ENCODE data around the gene TEX2. TPM values are rescaled to one million over a fixed set of nuclear protein-coding genes. Genes with fewer than 3 reads are reported as not detected.

Gene TEX2
- polyA plus RNA-seq, 1 of the 3 experiments (the other 2 are of a cell fraction) = 24.0 TPM

DNA sequence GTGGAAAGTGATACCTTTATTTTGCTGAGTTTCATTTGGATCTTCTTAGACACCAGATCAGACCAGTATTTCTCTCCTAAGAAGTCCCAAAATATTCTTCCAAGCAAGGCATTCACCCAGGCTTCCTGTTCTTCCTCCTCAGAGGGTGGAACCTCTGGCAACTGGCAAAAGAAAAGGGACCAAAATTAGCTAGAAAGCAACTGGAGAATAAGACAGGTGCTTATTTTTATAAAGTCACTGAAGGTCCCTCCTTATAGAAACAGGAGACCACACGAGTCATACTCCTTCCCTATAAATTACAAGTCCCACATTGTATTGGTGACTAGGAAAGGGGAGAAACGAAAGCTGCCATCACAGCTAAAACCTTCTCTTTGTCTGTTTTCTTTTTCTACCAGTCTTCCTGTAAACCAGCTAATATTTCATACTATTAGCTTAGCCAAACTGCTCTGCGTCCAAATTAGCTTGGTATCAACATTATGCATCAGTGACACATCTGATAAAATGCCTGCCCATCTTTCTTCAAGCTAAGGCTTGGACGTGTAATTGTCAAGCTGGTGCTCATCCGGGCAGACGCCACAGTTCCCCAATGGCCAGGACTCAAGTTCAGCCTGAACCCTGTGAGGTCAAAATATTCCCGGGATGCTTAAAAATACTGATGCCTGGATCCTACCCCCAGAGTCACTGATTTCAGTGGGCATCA, 85.6 kb downstream of the TEX2 start:
- DNase-seq = no peak
- peaks cover 6 to 45% of the 10 kb centered on the region in 2 experiments for H3K36me3 ChIP-seq (replicated peaks in 1 of 2; ENCODE audit: control insufficient read depth in 1 of 2, insufficient read depth in 2 of 2, low read length in 1 of 2)
- H3K4me1 ChIP-seq (ENCODE audit: control insufficient read depth in 1 of 2, insufficient read depth in 2 of 2, low read depth in 1 of 2, low read length in 1 of 2) = peaks cover 16 to 42% of the 10 kb centered on the region in 2 experiments; a peak in 3 of 4 replicates
- H3K27me3 ChIP-seq (ENCODE audit: insufficient read depth) = no peaks in the 10 kb centered on the region
- no peaks in the 10 kb centered on the region for H3K79me2 ChIP-seq (ENCODE audit: insufficient read depth)
- peak overlapping the region; percentile 12; the same call in 1 of the 2 replicates for H3K9ac ChIP-seq
- TF ChIP-seq TCF12 (IDR thresholded peaks at IDR 0.05) (0 out of 2 replicates have a peak, but pooled peaks have one; percentile 18), CTCF (IDR thresholded peaks at IDR 0.05) (no peak), EP300 (IDR thresholded peaks at IDR 0.05; ENCODE audit: borderline replicate concordance in 1 of 2, low read depth in 1 of 2, low read length in 1 of 2) (peak in 1 of 2 experiments; percentile 83; a peak in 2 of 4 replicates), RFX5 (IDR thresholded peaks at IDR 0.05; ENCODE audit: low read length) (no peak), FOXJ3 (CRISPR knock-in tag; IDR thresholded peaks at IDR 0.05) (0 out of 2 replicates have a peak, but pooled peaks have one; percentile 38), GATA2 (CRISPR knock-in tag; IDR thresholded peaks at IDR 0.05) (peak; percentile 91), RAD21 (IDR thresholded peaks at IDR 0.05; ENCODE audit: low read length) (peak; percentile 24), RCOR1 (IDR thresholded peaks at IDR 0.05; ENCODE audit: low read length) (peak; percentile 81), FOSL2 (IDR thresholded peaks at IDR 0.05; ENCODE audit: borderline replicate concordance, low read depth) (no peak)
- TF ChIP-seq, protein P1, sequence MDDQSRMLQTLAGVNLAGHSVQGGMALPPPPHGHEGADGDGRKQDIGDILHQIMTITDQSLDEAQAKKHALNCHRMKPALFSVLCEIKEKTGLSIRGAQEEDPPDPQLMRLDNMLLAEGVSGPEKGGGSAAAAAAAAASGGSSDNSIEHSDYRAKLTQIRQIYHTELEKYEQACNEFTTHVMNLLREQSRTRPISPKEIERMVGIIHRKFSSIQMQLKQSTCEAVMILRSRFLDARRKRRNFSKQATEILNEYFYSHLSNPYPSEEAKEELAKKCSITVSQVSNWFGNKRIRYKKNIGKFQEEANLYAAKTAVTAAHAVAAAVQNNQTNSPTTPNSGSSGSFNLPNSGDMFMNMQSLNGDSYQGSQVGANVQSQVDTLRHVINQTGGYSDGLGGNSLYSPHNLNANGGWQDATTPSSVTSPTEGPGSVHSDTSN (IDR thresholded peaks at IDR 0.05) = peak; percentile 63
- no peaks in the 10 kb centered on the region for H3K9me3 ChIP-seq
- ChIA-PET POLR2A (interaction anchor here (1.0 to 5.6 kb wide), 9 partner anchors 11 to 76 kb away, joined by 3 to 99 read pairs (median 4); no protein-coding TSS in a partner anchor), CTCF (interaction anchor here (0.7 to 3.5 kb wide), 19 partner anchors 10 to 265 kb away, joined by 3 to 20 read pairs (median 5); no protein-coding TSS in a partner anchor)
- peaks cover 4% of the 10 kb centered on the region for H3F3A ChIP-seq (replicated peaks; ENCODE audit: insufficient read depth)
- 33% methylated on average over 7 of the region's 7 CpGs for WGBS (ENCODE audit: low lambda C conversion rate)
- H3K9me2 ChIP-seq = no peaks in the 10 kb centered on the region
- H3K4me2 ChIP-seq = peak overlapping the region; percentile 64
- H3K4me3 ChIP-seq (ENCODE audit: low read depth in 2 of 2, low read length in 1 of 2) = no peak overlapping the region; a peak in 1 of 4 replicates
- H2AFZ ChIP-seq (ENCODE audit: low read depth) = peak overlapping the region; percentile 47; the same call in 1 of the 2 replicates
- no peaks in the 10 kb centered on the region for H4K20me1 ChIP-seq (ENCODE audit: insufficient read depth)
- peak overlapping the region; percentile 68 to 100 for H3K27ac ChIP-seq (ENCODE audit: low read depth in 2 of 2, low read length in 1 of 2)

DNA sequence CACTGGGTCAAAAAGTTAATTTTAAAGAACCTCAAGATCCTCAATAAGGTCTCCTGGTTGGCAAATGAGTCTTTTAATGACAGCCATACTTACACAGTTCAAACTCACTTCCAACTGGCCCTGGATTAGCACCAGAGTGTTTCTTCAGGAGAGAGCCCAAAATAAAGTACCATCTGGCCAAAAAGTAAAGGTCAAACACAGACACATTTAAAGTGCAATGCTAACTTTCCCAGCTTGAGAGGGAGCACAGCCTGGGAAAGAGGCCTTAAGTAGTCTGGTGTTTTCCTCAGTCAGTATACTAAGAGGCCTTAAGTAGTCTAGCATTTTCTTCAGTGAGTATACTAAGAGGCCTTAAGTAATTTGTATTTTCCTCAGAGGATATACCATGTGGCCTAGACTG, 86.5 kb downstream of the TEX2 start:
- H3K4me3 ChIP-seq (ENCODE audit: low read depth in 2 of 2, low read length in 1 of 2) = no peak overlapping the region
- CTCF ChIA-PET = interaction anchor here (1.1 to 3.5 kb wide), 9 partner anchors 9 to 264 kb away, joined by 3 to 20 read pairs (median 6); no protein-coding TSS in a partner anchor
- no peak for TF ChIP-seq IRF3 (IDR thresholded peaks at IDR 0.05; ENCODE audit: low read depth, low read length)
- TF ChIP-seq MAX (IDR thresholded peaks at IDR 0.05; ENCODE audit: low read depth) = no peak
- TF ChIP-seq NRF1 (IDR thresholded peaks at IDR 0.05; ENCODE audit: low read depth, low read length) = no peak
- no peak for TF ChIP-seq TEAD4 (IDR thresholded peaks at IDR 0.05; ENCODE audit: borderline replicate concordance, insufficient read depth)
- TF ChIP-seq SMC3 (IDR thresholded peaks at IDR 0.05; ENCODE audit: low read depth, low read length) = no peak
- no peak overlapping the region for H2AFZ ChIP-seq (ENCODE audit: low read depth)
- POLR2A ChIA-PET = interaction anchor here (5.6 kb wide), 1 partner anchor 29 kb away, joined by 99 read pairs; no protein-coding TSS in a partner anchor
- no peaks in the 10 kb centered on the region for H3K79me2 ChIP-seq (ENCODE audit: insufficient read depth)
- peaks cover 16 to 42% of the 10 kb centered on the region in 2 experiments; a peak in 3 of 4 replicates for H3K4me1 ChIP-seq (ENCODE audit: control insufficient read depth in 1 of 2, insufficient read depth in 2 of 2, low read depth in 1 of 2, low read length in 1 of 2)
- DNase-seq = no peak
- no peak overlapping the region for H3K9ac ChIP-seq
- H3K36me3 ChIP-seq (replicated peaks in 1 of 2; ENCODE audit: control insufficient read depth in 1 of 2, insufficient read depth in 2 of 2, low read length in 1 of 2) = peaks cover 6 to 45% of the 10 kb centered on the region in 2 experiments
- H3K9me2 ChIP-seq = no peaks in the 10 kb centered on the region
- peaks cover 4% of the 10 kb centered on the region for H3F3A ChIP-seq (replicated peaks; ENCODE audit: insufficient read depth)
- no peaks in the 10 kb centered on the region for H3K27me3 ChIP-seq (ENCODE audit: insufficient read depth)
- peak overlapping the region; percentile 68 to 100; a peak in 3 of 4 replicates for H3K27ac ChIP-seq (ENCODE audit: low read depth in 2 of 2, low read length in 1 of 2)
- H3K4me2 ChIP-seq = no peak overlapping the region; the same call in 1 of the 2 replicates
- no peaks in the 10 kb centered on the region for H3K9me3 ChIP-seq
- H4K20me1 ChIP-seq (ENCODE audit: insufficient read depth) = no peaks in the 10 kb centered on the region
